ENCODE data around the gene SPIN1.

SPIN1 gene

DNA sequence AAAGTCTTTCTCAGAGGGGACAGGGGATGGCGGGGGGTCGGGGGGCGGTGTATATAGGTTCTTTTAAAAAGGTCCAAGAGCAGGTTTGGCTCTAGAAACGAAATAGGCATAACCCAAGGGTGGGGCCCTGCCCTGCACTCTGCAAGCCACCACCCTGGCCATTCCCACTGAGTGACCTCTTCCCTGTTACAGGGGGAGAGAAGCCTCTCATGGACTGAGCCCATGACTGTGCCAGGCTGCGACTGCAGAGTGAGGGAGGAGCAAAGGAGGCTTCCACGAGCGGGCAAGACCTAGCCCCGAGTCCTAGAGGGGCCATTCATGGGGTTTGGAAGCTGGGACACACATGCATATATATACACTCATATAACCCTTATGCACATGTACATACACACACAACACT lies 136.7 kb downstream of the SPIN1 start:
- no peak for TF ChIP-seq ZBTB7A (IDR thresholded peaks at IDR 0.05; ENCODE audit: low read depth)
- no peak for TF ChIP-seq TAF1 (IDR thresholded peaks at IDR 0.05; ENCODE audit: low read depth)
- TF ChIP-seq, protein P1, sequence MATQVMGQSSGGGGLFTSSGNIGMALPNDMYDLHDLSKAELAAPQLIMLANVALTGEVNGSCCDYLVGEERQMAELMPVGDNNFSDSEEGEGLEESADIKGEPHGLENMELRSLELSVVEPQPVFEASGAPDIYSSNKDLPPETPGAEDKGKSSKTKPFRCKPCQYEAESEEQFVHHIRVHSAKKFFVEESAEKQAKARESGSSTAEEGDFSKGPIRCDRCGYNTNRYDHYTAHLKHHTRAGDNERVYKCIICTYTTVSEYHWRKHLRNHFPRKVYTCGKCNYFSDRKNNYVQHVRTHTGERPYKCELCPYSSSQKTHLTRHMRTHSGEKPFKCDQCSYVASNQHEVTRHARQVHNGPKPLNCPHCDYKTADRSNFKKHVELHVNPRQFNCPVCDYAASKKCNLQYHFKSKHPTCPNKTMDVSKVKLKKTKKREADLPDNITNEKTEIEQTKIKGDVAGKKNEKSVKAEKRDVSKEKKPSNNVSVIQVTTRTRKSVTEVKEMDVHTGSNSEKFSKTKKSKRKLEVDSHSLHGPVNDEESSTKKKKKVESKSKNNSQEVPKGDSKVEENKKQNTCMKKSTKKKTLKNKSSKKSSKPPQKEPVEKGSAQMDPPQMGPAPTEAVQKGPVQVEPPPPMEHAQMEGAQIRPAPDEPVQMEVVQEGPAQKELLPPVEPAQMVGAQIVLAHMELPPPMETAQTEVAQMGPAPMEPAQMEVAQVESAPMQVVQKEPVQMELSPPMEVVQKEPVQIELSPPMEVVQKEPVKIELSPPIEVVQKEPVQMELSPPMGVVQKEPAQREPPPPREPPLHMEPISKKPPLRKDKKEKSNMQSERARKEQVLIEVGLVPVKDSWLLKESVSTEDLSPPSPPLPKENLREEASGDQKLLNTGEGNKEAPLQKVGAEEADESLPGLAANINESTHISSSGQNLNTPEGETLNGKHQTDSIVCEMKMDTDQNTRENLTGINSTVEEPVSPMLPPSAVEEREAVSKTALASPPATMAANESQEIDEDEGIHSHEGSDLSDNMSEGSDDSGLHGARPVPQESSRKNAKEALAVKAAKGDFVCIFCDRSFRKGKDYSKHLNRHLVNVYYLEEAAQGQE (IDR thresholded peaks at IDR 0.05; ENCODE audit: low read depth) = no peak
- TF ChIP-seq, protein P2, sequence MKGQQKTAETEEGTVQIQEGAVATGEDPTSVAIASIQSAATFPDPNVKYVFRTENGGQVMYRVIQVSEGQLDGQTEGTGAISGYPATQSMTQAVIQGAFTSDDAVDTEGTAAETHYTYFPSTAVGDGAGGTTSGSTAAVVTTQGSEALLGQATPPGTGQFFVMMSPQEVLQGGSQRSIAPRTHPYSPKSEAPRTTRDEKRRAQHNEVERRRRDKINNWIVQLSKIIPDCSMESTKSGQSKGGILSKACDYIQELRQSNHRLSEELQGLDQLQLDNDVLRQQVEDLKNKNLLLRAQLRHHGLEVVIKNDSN (IDR thresholded peaks at IDR 0.05) = no peak
- TF ChIP-seq, protein P3, sequence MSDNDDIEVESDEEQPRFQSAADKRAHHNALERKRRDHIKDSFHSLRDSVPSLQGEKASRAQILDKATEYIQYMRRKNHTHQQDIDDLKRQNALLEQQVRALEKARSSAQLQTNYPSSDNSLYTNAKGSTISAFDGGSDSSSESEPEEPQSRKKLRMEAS (IDR thresholded peaks at IDR 0.05) = no peak
- TF ChIP-seq EP300 (IDR thresholded peaks at IDR 0.05; ENCODE audit: borderline replicate concordance) = no peak
- TF ChIP-seq EGR1 (IDR thresholded peaks at IDR 0.05) = no peak
- no peak for TF ChIP-seq TEAD4 (IDR thresholded peaks at IDR 0.05)
- TF ChIP-seq CREB1 (IDR thresholded peaks at IDR 0.05; ENCODE audit: low read depth) = no peak
- no peak for TF ChIP-seq TCF12 (IDR thresholded peaks at IDR 0.05; ENCODE audit: low read depth)
- TF ChIP-seq RAD21 (IDR thresholded peaks at IDR 0.05; ENCODE audit: low read depth) = no peak
- TF ChIP-seq FOXM1 (IDR thresholded peaks at IDR 0.05; ENCODE audit: borderline replicate concordance, low read depth) = no peak
- no peak for TF ChIP-seq CEBPB (IDR thresholded peaks at IDR 0.05)
- no peak for TF ChIP-seq NFIC (IDR thresholded peaks at IDR 0.05)

DNA sequence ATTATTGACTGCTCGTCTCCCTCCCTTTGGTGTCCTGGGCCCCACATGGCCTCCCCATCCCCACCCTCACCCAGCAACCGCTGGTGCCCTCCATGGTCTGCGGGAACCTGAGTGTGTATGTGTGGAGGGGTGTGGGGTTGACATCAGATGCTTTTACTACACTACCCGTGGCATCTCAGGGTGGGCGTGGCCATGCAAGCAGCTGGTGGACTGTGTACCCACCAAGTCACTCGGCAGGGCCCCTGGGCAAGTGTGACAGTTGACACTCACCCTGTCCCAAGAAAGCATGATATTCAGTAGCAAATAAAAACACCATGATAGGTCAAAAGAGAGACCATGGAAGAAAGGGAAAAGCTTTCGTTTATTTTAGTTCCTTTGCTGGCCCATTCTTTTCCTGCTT lies 139.4 kb downstream of the SPIN1 start:
- TF ChIP-seq TAF1 (IDR thresholded peaks at IDR 0.05; ENCODE audit: low read depth) (no peak), CEBPB (IDR thresholded peaks at IDR 0.05) (no peak), ZBTB7A (IDR thresholded peaks at IDR 0.05; ENCODE audit: low read depth) (no peak), TCF12 (IDR thresholded peaks at IDR 0.05; ENCODE audit: low read depth) (no peak), RAD21 (IDR thresholded peaks at IDR 0.05; ENCODE audit: low read depth) (no peak), FOXM1 (IDR thresholded peaks at IDR 0.05; ENCODE audit: borderline replicate concordance, low read depth) (no peak), EP300 (IDR thresholded peaks at IDR 0.05; ENCODE audit: borderline replicate concordance) (no peak), NFIC (IDR thresholded peaks at IDR 0.05) (no peak), EGR1 (IDR thresholded peaks at IDR 0.05) (no peak), TEAD4 (IDR thresholded peaks at IDR 0.05) (no peak), CREB1 (IDR thresholded peaks at IDR 0.05; ENCODE audit: low read depth) (no peak), YY1 (IDR thresholded peaks at IDR 0.05; ENCODE audit: low read depth) (no peak)
- TF ChIP-seq, protein P2 (IDR thresholded peaks at IDR 0.05) = no peak
- TF ChIP-seq, protein P3 (IDR thresholded peaks at IDR 0.05) = no peak
- TF ChIP-seq, protein P1 (IDR thresholded peaks at IDR 0.05; ENCODE audit: low read depth) = no peak
